Common myeloid progenitor, CD34-positive (primary cell): ENCODE measurements around the gene AFF1.

Experiments used
- CTCF ChIA-PET: fragments of 350-600 bp; sonication (Branson Sonifier 250); formaldehyde crosslinking; loops from one replicate; lab custom pipeline; 2021; ENCODE audit warnings: antibody characterized with exemption; lab: Charles Lee
- POLR2A ChIA-PET: fragments of 350-600 bp; sonication (Branson Sonifier 250); formaldehyde crosslinking; loops from one replicate; lab custom pipeline; 2021; ENCODE audit warnings: antibody characterized with exemption; lab: Charles Lee
- DNase-seq, 3 donors: peaks; one replicate each; pipeline versions ENCODE4 v3.0.0 to v3.0.0-alpha.2; 2013
- H3K27ac ChIP-seq, 2 experiments: 1 replicate in 1 of 2; 2 replicates in 1 of 2; pipeline ENCODE4 v1.7.0; 2013; ENCODE audit warnings: inconsistent platforms in 2 of 2, low read length in 2 of 2, mild to moderate bottlenecking in 2 of 2, low read depth in 1 of 2, moderate library complexity in 1 of 2; ENCODE audit not compliant: severe bottlenecking in 2 of 2, insufficient read depth in 1 of 2, poor library complexity in 1 of 2
- H3K27me3 ChIP-seq, 5 experiments: replicated peaks in 2 of 5; 1 replicate in 3 of 5; 2 replicates in 2 of 5; pipeline versions ENCODE4 v1.6.1 to v1.7.0; 2013; ENCODE audit warnings: low read length in 4 of 5, mild to moderate bottlenecking in 2 of 5, moderate library complexity in 2 of 5, inconsistent platforms in 1 of 5; ENCODE audit not compliant: insufficient read depth in 5 of 5, control insufficient read depth in 4 of 5
- H3K36me3 ChIP-seq, 4 experiments: 1 replicate in 2 of 4; 2 replicates in 2 of 4; pipeline versions ENCODE4 v1.6.1 to v1.7.0; 2013; ENCODE audit warnings: low read length in 3 of 4, control low read depth in 1 of 4, mild to moderate bottlenecking in 1 of 4; ENCODE audit not compliant: control insufficient read depth in 4 of 4, insufficient read depth in 4 of 4
- H3K4me1 ChIP-seq, 4 experiments: 1 replicate in 3 of 4; 2 replicates in 1 of 4; pipeline versions ENCODE4 v1.6.1 to v1.7.1; 2013; ENCODE audit warnings: low read length in 3 of 4, mild to moderate bottlenecking in 3 of 4, control low read depth in 1 of 4, inconsistent platforms in 1 of 4, moderate library complexity in 1 of 4; ENCODE audit not compliant: control insufficient read depth in 4 of 4, insufficient read depth in 4 of 4; ENCODE audit errors: control extremely low read depth in 1 of 4
- H3K4me3 ChIP-seq, 7 experiments: 1 replicate in 4 of 7; 2 replicates in 3 of 7; pipeline versions ENCODE4 v1.5.1 to v1.7.0; 2013; ENCODE audit warnings: mild to moderate bottlenecking in 7 of 7, low read length in 6 of 7, moderate library complexity in 6 of 7, inconsistent platforms in 2 of 7, low read depth in 2 of 7, control low read depth in 1 of 7; ENCODE audit not compliant: insufficient read depth in 4 of 7, control insufficient read depth in 1 of 7; ENCODE audit errors: extremely low read depth in 1 of 7
- H3K9me3 ChIP-seq, 5 experiments: 1 replicate in 4 of 5; 2 replicates in 1 of 5; pipeline versions ENCODE4 v1.6.1 to v1.7.1; 2013; ENCODE audit warnings: low read length in 4 of 5, mild to moderate bottlenecking in 2 of 5, inconsistent platforms in 1 of 5, low read depth in 1 of 5, moderate library complexity in 1 of 5; ENCODE audit not compliant: control insufficient read depth in 4 of 5, insufficient read depth in 2 of 5; ENCODE audit errors: control extremely low read depth in 1 of 5
- WGBS: methylation state at CpG from one replicate; pipeline ENCODE4 v1.1.5; 2013; ENCODE audit not compliant: insufficient coverage; 5-methylcytosine and 5-hydroxymethylcytosine counted together

The AFF1 gene

GRCh38 chr4:87044511-87045233, 109.9 kb downstream of the AFF1 start:
- WGBS: 17% methylated on average over 5 of the region's 6 CpGs
- no peaks in the 10 kb centered on the region for H3K9me3 ChIP-seq
- CTCF ChIA-PET: interaction anchor here (0.7 to 2.4 kb wide), 4 partner anchors 10 to 36 kb away, joined by 3 to 8 read pairs (median 6); no protein-coding TSS in a partner anchor
- peak overlapping the region; percentile 33 to 41 for H3K27ac ChIP-seq
- H3K4me1 ChIP-seq: peaks cover 18 to 48% (median 40%) of the 10 kb centered on the region in 4 experiments
- peaks cover 9 to 35% (median 17%) of the 10 kb centered on the region in 4 experiments for H3K36me3 ChIP-seq
- DNase-seq: peak in 1 of 3 donors; percentile 44
- POLR2A ChIA-PET: no interaction called here
- peak overlapping the region in 3 of 7 experiments; percentile 15 to 52 (median 19) for H3K4me3 ChIP-seq
- no peaks in the 10 kb centered on the region for H3K27me3 ChIP-seq

DNA sequence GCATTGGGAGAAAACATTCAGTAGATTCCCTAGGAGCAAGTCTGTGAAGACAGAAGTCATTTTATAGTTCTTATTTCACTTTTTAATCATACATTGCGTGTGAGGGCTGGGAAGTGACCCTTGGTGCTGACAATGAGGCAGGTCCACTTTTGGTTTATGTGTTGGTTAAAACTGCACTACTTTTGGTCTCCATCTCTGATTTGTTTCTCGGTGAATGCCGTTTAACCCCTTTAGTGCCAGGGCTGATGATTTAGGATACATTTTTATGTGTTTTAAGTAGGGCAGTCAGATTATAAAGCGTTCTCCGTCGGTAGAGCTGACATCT, 110.4 kb downstream of the AFF1 start:
- Histone ChIP-seq H3K27me3 (no peaks in the 10 kb centered on the region), H3K4me1 (peaks cover 18 to 54% (median 44%) of the 10 kb centered on the region in 4 experiments), H3K9me3 (no peaks in the 10 kb centered on the region), H3K4me3 (peak overlapping the region in 3 of 7 experiments; percentile 15 to 52 (median 19)), H3K36me3 (peaks cover 9 to 35% (median 17%) of the 10 kb centered on the region in 4 experiments), H3K27ac (peak overlapping the region; percentile 33 to 41)
- 70% methylated on average over 5 of the region's 6 CpGs for WGBS
- ChIA-PET CTCF (no interaction called here), POLR2A (no interaction called here)
- DNase-seq: no peak

- peak overlapping the region; percentile 33 to 41 for H3K27ac ChIP-seq
- ChIA-PET CTCF (interaction anchor here (1.0 kb wide), 1 partner anchor 34 kb away, joined by 3 read pairs; no protein-coding TSS in a partner anchor), POLR2A (no interaction called here)
- no peaks in the 10 kb centered on the region for H3K27me3 ChIP-seq
- H3K9me3 ChIP-seq: no peaks in the 10 kb centered on the region
- DNase-seq: no peak
- WGBS: 7% methylated on average over 2 of the region's 3 CpGs
- peak overlapping the region in 1 of 7 experiments; percentile 19 for H3K4me3 ChIP-seq
- H3K4me1 ChIP-seq: peaks cover 18 to 58% (median 49%) of the 10 kb centered on the region in 4 experiments
- H3K36me3 ChIP-seq: peaks cover 9 to 35% (median 18%) of the 10 kb centered on the region in 4 experiments
Measured at GRCh38 chr4:87045659-87046058, 110.8 kb downstream of the AFF1 start.

DNA sequence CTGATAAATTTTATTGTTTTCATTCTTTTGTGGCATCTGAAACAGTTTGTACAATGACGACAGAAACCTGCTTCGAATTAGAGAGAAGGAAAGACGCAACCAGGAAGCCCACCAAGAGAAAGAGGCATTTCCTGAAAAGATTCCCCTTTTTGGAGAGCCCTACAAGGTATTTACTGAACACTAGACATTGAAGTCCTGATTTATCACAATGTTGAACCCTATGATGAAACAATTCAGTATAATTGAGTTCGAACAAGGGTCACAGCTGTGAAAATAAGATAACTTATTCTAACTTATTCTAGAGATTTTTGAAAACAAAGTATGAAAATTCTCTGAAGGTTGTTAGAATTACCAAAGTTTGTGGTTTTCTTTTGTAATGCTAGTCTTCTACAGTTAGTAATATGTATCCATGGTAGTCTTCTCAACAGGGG, 111.3 kb downstream of the AFF1 start:
- Histone ChIP-seq H3K4me1 (peaks cover 18 to 63% (median 50%) of the 10 kb centered on the region in 4 experiments), H3K4me3 (no peak overlapping the region), H3K27ac (peak overlapping the region in 1 of 2 experiments; percentile 41), H3K36me3 (peaks cover 9 to 35% (median 20%) of the 10 kb centered on the region in 4 experiments), H3K9me3 (no peaks in the 10 kb centered on the region), H3K27me3 (no peaks in the 10 kb centered on the region)
- 0% methylated on average over 2 of the region's 4 CpGs for WGBS
- peak in 1 of 3 donors; percentile 33 for DNase-seq
- ChIA-PET POLR2A (no interaction called here), CTCF (interaction anchor here (1.0 to 1.2 kb wide), 2 partner anchors 7 to 33 kb away, joined by 3 to 4 read pairs; no protein-coding TSS in a partner anchor)

GRCh38 chr4:87047281-87047798, 112.5 kb downstream of the AFF1 start:
- Histone ChIP-seq H3K4me3 (no peak overlapping the region), H3K9me3 (no peaks in the 10 kb centered on the region), H3K27ac (no peak overlapping the region), H3K36me3 (peaks cover 12 to 40% (median 22%) of the 10 kb centered on the region in 4 experiments), H3K27me3 (no peaks in the 10 kb centered on the region), H3K4me1 (peaks cover 18 to 64% (median 49%) of the 10 kb centered on the region in 4 experiments)
- POLR2A ChIA-PET: no interaction called here
- CTCF ChIA-PET: interaction anchor here (1.2 kb wide), 1 partner anchor 9 kb away, joined by 4 read pairs; no protein-coding TSS in a partner anchor
- WGBS: 96% methylated on average over 8 of the region's 11 CpGs
- no peak for DNase-seq

DNA sequence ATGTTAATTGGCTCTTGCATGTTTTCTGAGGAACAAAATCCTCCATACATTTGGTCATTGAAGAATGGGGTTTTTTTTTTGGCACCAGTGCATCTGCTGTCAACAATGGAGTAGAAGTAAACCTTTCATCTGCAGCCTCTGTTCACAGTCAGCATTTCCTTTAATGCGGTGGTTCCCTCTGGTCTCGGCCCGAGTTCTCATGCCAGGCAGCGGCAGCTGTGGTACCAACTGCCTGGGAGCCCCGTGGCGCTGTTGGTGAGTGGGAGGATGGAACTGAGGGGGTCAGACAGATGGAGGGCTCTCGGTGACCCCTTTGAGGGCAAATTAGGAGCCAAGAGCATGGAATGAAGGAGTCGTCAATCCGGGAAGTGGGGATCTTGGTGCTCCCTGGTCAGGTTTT, 114.7 kb downstream of the AFF1 start:
- POLR2A ChIA-PET: no interaction called here
- peak in 2 of 3 donors; percentile 60 to 64 for DNase-seq
- no peak overlapping the region for H3K27ac ChIP-seq

More for the DNA sequence above, 114.7 kb downstream of the AFF1 start:
- peaks cover 21 to 66% (median 53%) of the 10 kb centered on the region in 4 experiments for H3K4me1 ChIP-seq
- CTCF ChIA-PET: interaction anchor here (0.9 kb wide), 1 partner anchor 37 kb away, joined by 3 read pairs; no protein-coding TSS in a partner anchor
- 87% methylated on average over 3 of the region's 9 CpGs for WGBS
- H3K4me3 ChIP-seq: peak overlapping the region in 1 of 7 experiments; percentile 6
- peaks cover 12 to 40% (median 22%) of the 10 kb centered on the region in 4 experiments for H3K36me3 ChIP-seq
- H3K9me3 ChIP-seq: no peaks in the 10 kb centered on the region
- H3K27me3 ChIP-seq: no peaks in the 10 kb centered on the region
